ENCODE measurements around the gene KCNJ8.
"Not testable (repeated sequence)": the region's sequence is repeated elsewhere in the genome, so short reads cannot be mapped to it uniquely, and the experiment has no call there.

KCNJ8 gene

GRCh38 chr12:21782723-21783122 lies 8.2 kb upstream of the KCNJ8 start:
- DNase-seq, result not testable (repeated sequence)

GRCh38 chr12:21780786-21781185 lies 6.3 kb upstream of the KCNJ8 start:
- DNase-seq, result no peak

GRCh38 chr12:21776175-21776574 lies 1.7 kb upstream of the KCNJ8 start:
- DNase-seq, result no peak

GRCh38 chr12:21775133-21775820 lies 771 bp upstream of the KCNJ8 start:
- no peak for DNase-seq

- DNase-seq, result no peak
Measured at GRCh38 chr12:21773806-21774205, 700 bp downstream of the KCNJ8 start.

- no peak for DNase-seq
Measured at GRCh38 chr12:21773263-21773741, 1.2 kb downstream of the KCNJ8 start.

- no peak for DNase-seq
Measured at GRCh38 chr12:21771311-21771710, 3.2 kb downstream of the KCNJ8 start.

- DNase-seq, result no peak
Measured at GRCh38 chr12:21769307-21769706, 5.2 kb downstream of the KCNJ8 start.

- no peak for DNase-seq
Measured at GRCh38 chr12:21766403-21766802, 8.1 kb downstream of the KCNJ8 start.

- no peak for DNase-seq
Measured at GRCh38 chr12:21764950-21765349, 9.6 kb downstream of the KCNJ8 start.

- DNase-seq, result no peak
Measured at GRCh38 chr12:21764065-21764464, 10.4 kb downstream of the KCNJ8 start.

GRCh38 chr12:21763531-21763930 lies 11.0 kb downstream of the KCNJ8 start:
- DNase-seq, result no peak

GRCh38 chr12:21759737-21760136 lies 14.8 kb downstream of the KCNJ8 start:
- no peak for DNase-seq

- DNase-seq, result no peak
Measured at GRCh38 chr12:21757735-21758134, 16.8 kb downstream of the KCNJ8 start.

GRCh38 chr12:21756699-21757098 lies 17.8 kb downstream of the KCNJ8 start:
- DNase-seq, result no peak

- DNase-seq, result no peak
Measured at GRCh38 chr12:21751517-21751916, 23.0 kb downstream of the KCNJ8 start.

GRCh38 chr12:21745258-21745657 lies 29.2 kb downstream of the KCNJ8 start:
- no peak for DNase-seq

- DNase-seq, result no peak
Measured at GRCh38 chr12:21731144-21731543, 43.4 kb downstream of the KCNJ8 start.

GRCh38 chr12:21725731-21726130 lies 48.8 kb downstream of the KCNJ8 start:
- no peak for DNase-seq

- no peak for DNase-seq
Measured at GRCh38 chr12:21718944-21719650, 55.4 kb downstream of the KCNJ8 start.

GRCh38 chr12:21718403-21718802 lies 56.1 kb downstream of the KCNJ8 start:
- DNase-seq, result no peak

GRCh38 chr12:21717767-21718166 lies 56.7 kb downstream of the KCNJ8 start:
- DNase-seq, result no peak

GRCh38 chr12:21715386-21715785 lies 59.1 kb downstream of the KCNJ8 start:
- no peak for DNase-seq

Data from NCI-H1694 (cell line).